WTC11 (cell line): ENCODE measurements around the gene RSPO4. TPM values are rescaled to one million over a fixed set of nuclear protein-coding genes. Genes with fewer than 3 reads are reported as not detected.

Source experiments
- ATAC-seq: fragments of 200-7000 bp; cut with Tn5 transposase; 2 replicates; pipeline ENCODE4 v1.10.0; 2021; ENCODE audit warnings: mild to moderate bottlenecking, moderate library complexity
- CTCF ChIA-PET: fragments of 300-600 bp; sonication (Branson Sonifier 250); formaldehyde crosslinking; loops from one replicate; lab custom pipeline; 2021; ENCODE audit warnings: antibody characterized with exemption; lab: Charles Lee
- POLR2A ChIA-PET: fragments of 350-600 bp; sonication (Branson Sonifier 250); formaldehyde crosslinking; loops from one replicate; lab custom pipeline; 2021; ENCODE audit warnings: antibody characterized with exemption; lab: Charles Lee
- DNase-seq: peaks from one replicate; pipeline ENCODE4 v3.0.0; 2021; ENCODE audit warnings: low spot score
- H3K27ac Mint-ChIP-seq: 2 replicates; pipeline ENCODE4 v1.8.0; 2021; ENCODE audit warnings: mixed read lengths
- H3K27me3 Mint-ChIP-seq: 2 replicates; pipeline ENCODE4 v1.8.0; 2021; ENCODE audit warnings: low read depth, mild to moderate bottlenecking, moderate library complexity, mixed read lengths
- H3K36me3 Mint-ChIP-seq: 2 replicates; pipeline ENCODE4 v1.8.0; 2021; ENCODE audit warnings: mixed read lengths
- H3K4me1 Mint-ChIP-seq: 2 replicates; pipeline ENCODE4 v1.8.0; 2022; ENCODE audit warnings: mixed read lengths
- H3K4me3 Mint-ChIP-seq: 2 replicates; pipeline ENCODE4 v1.8.0; 2021; ENCODE audit warnings: mild to moderate bottlenecking, moderate library complexity, mixed read lengths
- H3K9me3 Mint-ChIP-seq: 2 replicates; pipeline ENCODE4 v1.8.0; 2021; ENCODE audit warnings: mixed read lengths
- ELF4 ChIP-seq: sonication (generic); formaldehyde crosslinking; IDR thresholded peaks from 2 replicates; pipeline ENCODE4 v1.8.1; 2022; ENCODE audit warnings: low read depth, mild to moderate bottlenecking, moderate library complexity, missing genetic modification reagents
- ESRRA ChIP-seq: sonication (generic); formaldehyde crosslinking; IDR thresholded peaks from 2 replicates; pipeline ENCODE4 v1.8.1; 2022; ENCODE audit warnings: mild to moderate bottlenecking, missing genetic modification reagents, borderline replicate concordance
- GTF2I ChIP-seq: fragments of 250-450 bp; sonication (Bioruptor Pico); conservative IDR thresholded peaks from 2 replicates; pipeline ENCODE4 v1.4.0; 2021; ENCODE audit warnings: mild to moderate bottlenecking
- KAT7 ChIP-seq: sonication (generic); formaldehyde crosslinking; IDR thresholded peaks from 2 replicates; pipeline ENCODE4 v1.8.1; 2023; ENCODE audit warnings: missing genetic modification reagents, mild to moderate bottlenecking, borderline replicate concordance
- MYBL2 ChIP-seq: sonication (generic); formaldehyde crosslinking; IDR thresholded peaks from 2 replicates; pipeline ENCODE4 v1.8.1; 2023; ENCODE audit warnings: mild to moderate bottlenecking, moderate library complexity, missing genetic modification reagents
- NFATC4 ChIP-seq: fragments of 250-450 bp; sonication (Bioruptor Pico); IDR thresholded peaks from 2 replicates; pipeline ENCODE4 v1.9.0; 2021; ENCODE audit warnings: mild to moderate bottlenecking
- NFE2L1 ChIP-seq: sonication (generic); formaldehyde crosslinking; IDR thresholded peaks from 2 replicates; pipeline ENCODE4 v1.8.1; 2023; ENCODE audit warnings: missing genetic modification reagents
- NFYB ChIP-seq: sonication (generic); formaldehyde crosslinking; conservative IDR thresholded peaks from 2 replicates; pipeline ENCODE4 v1.8.0; 2022; ENCODE audit warnings: low read depth, missing genetic modification reagents
- PRRX2 ChIP-seq: fragments of 250-450 bp; sonication (Bioruptor Pico); IDR thresholded peaks from 2 replicates; pipeline ENCODE4 v1.8.0; 2021; ENCODE audit warnings: mild to moderate bottlenecking
- SMAD3 ChIP-seq: sonication (generic); formaldehyde crosslinking; IDR thresholded peaks from 2 replicates; pipeline ENCODE4 v1.8.0; 2022; ENCODE audit warnings: missing genetic modification reagents, mild to moderate bottlenecking, borderline replicate concordance
- TEAD4 ChIP-seq: sonication (generic); formaldehyde crosslinking; IDR thresholded peaks from 2 replicates; pipeline ENCODE4 v1.8.0; 2022; ENCODE audit warnings: mild to moderate bottlenecking, missing genetic modification reagents
- ZNF121 ChIP-seq: sonication (generic); formaldehyde crosslinking; IDR thresholded peaks from 2 replicates; pipeline ENCODE4 v1.8.0; 2023; ENCODE audit warnings: missing genetic modification reagents
- ZNF138 ChIP-seq: sonication (generic); formaldehyde crosslinking; conservative IDR thresholded peaks from 2 replicates; pipeline ENCODE4 v1.8.1; 2022; ENCODE audit warnings: mild to moderate bottlenecking, moderate library complexity, missing genetic modification reagents
- ZNF219 ChIP-seq: sonication (generic); formaldehyde crosslinking; IDR thresholded peaks from 2 replicates; pipeline ENCODE4 v1.8.0; 2023; ENCODE audit warnings: missing genetic modification reagents, mild to moderate bottlenecking, borderline replicate concordance
- ZNF423 ChIP-seq: fragments of 250-450 bp; sonication (Bioruptor Pico); IDR thresholded peaks from 2 replicates; pipeline ENCODE4 v2.1.2; 2022; ENCODE audit warnings: mild to moderate bottlenecking, moderate library complexity
- total RNA-seq: library from RNA; stranded (reverse); gene quantifications from 3 replicates; pipeline ENCODE4 v1.2.3, GENCODE V29; 2021
- TF ChIP-seq, protein P1 (sequence below): sonication (generic); formaldehyde crosslinking; IDR thresholded peaks from 2 replicates; pipeline ENCODE4 v1.8.1; 2023; ENCODE audit warnings: mild to moderate bottlenecking, missing genetic modification reagents, moderate library complexity
- TF ChIP-seq, protein P2 (sequence below): sonication (generic); formaldehyde crosslinking; IDR thresholded peaks from 2 replicates; pipeline ENCODE4 v1.8.0; 2023; ENCODE audit warnings: missing genetic modification reagents, mild to moderate bottlenecking, borderline replicate concordance
- TF ChIP-seq, protein P3 (sequence below): sonication (generic); formaldehyde crosslinking; IDR thresholded peaks from 2 replicates; pipeline ENCODE4 v1.8.0; 2023; ENCODE audit warnings: missing genetic modification reagents
- TF ChIP-seq, protein P4 (sequence below): sonication (generic); formaldehyde crosslinking; IDR thresholded peaks from 2 replicates; pipeline ENCODE4 v1.8.1; 2022; ENCODE audit warnings: mild to moderate bottlenecking, moderate library complexity, missing genetic modification reagents
- TF ChIP-seq, protein P5 (sequence below): sonication (generic); formaldehyde crosslinking; IDR thresholded peaks from 2 replicates; pipeline ENCODE4 v1.8.1; 2023; ENCODE audit warnings: mild to moderate bottlenecking, missing genetic modification reagents
- TF ChIP-seq, protein P6 (sequence below): sonication (generic); formaldehyde crosslinking; conservative IDR thresholded peaks from 2 replicates; pipeline ENCODE4 v1.8.1; 2022; ENCODE audit warnings: mild to moderate bottlenecking, missing genetic modification reagents
- TF ChIP-seq, protein P7 (sequence below): fragments of 250-450 bp; sonication (Bioruptor Pico); IDR thresholded peaks from 2 replicates; pipeline ENCODE4 v1.9.0; 2021; ENCODE audit warnings: mild to moderate bottlenecking, borderline replicate concordance

RSPO4 gene
- total RNA-seq, 1 experiment from 2014 or later, result 4.5 TPM

DNA sequence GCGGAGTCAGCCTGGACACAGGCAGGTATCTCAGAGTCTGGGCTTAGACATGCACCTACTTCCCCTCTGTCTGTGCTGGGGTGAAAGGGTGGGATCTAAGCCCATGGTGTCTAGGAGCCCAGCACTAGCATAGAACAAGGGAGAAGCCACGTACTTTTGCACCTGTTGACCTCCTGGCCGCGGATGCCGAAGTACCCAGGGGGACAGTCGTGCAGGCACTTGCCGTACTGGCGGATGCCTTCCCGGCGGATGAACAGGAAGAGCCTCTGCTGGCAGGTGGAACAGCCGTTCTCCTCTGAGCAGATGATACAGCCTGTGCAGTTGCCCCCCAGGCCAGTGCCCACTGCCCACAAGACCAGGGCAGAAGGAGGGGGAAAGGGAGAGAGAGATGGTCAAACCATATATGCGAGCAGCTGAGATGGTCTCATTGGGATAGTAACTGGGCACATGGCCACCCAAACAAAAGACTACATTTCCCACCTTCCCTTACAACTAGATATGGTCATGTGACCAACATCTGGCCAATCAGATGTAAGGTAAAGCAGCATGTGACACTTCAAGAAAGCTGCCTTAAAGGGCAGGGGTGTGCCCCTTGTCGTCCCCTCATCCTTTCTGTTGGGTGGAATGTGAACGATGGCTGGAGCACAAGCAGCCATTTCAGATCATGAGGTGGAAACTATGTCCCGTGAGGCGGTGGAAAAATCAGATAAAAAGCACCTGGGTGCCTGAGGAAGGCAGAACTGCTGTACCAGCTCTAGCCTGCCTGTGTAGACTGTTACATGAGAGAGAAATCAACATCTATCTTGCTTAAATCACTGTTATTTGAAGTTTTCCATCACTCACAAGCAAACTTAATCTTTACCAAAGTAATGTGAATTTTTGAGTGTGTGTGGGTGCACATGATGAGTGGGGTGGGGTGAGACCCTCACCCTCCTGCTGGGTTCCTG lies 34.0 kb downstream of the RSPO4 start (continued):
- TF ChIP-seq, protein P1, sequence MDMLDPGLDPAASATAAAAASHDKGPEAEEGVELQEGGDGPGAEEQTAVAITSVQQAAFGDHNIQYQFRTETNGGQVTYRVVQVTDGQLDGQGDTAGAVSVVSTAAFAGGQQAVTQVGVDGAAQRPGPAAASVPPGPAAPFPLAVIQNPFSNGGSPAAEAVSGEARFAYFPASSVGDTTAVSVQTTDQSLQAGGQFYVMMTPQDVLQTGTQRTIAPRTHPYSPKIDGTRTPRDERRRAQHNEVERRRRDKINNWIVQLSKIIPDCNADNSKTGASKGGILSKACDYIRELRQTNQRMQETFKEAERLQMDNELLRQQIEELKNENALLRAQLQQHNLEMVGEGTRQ (CRISPR knock-in tag), result peak; percentile 96
- TF ChIP-seq, protein P2, sequence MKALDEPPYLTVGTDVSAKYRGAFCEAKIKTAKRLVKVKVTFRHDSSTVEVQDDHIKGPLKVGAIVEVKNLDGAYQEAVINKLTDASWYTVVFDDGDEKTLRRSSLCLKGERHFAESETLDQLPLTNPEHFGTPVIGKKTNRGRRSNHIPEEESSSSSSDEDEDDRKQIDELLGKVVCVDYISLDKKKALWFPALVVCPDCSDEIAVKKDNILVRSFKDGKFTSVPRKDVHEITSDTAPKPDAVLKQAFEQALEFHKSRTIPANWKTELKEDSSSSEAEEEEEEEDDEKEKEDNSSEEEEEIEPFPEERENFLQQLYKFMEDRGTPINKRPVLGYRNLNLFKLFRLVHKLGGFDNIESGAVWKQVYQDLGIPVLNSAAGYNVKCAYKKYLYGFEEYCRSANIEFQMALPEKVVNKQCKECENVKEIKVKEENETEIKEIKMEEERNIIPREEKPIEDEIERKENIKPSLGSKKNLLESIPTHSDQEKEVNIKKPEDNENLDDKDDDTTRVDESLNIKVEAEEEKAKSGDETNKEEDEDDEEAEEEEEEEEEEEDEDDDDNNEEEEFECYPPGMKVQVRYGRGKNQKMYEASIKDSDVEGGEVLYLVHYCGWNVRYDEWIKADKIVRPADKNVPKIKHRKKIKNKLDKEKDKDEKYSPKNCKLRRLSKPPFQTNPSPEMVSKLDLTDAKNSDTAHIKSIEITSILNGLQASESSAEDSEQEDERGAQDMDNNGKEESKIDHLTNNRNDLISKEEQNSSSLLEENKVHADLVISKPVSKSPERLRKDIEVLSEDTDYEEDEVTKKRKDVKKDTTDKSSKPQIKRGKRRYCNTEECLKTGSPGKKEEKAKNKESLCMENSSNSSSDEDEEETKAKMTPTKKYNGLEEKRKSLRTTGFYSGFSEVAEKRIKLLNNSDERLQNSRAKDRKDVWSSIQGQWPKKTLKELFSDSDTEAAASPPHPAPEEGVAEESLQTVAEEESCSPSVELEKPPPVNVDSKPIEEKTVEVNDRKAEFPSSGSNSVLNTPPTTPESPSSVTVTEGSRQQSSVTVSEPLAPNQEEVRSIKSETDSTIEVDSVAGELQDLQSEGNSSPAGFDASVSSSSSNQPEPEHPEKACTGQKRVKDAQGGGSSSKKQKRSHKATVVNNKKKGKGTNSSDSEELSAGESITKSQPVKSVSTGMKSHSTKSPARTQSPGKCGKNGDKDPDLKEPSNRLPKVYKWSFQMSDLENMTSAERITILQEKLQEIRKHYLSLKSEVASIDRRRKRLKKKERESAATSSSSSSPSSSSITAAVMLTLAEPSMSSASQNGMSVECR (CRISPR knock-in tag), result no peak
- TF ChIP-seq NFYB (peak; percentile 60), GTF2I (peak; percentile 74), ZNF138 (CRISPR knock-in tag) (no peak), ESRRA (no peak), ZNF219 (CRISPR knock-in tag) (no peak), MYBL2 (CRISPR knock-in tag) (no peak), ZNF423 (no peak), NFE2L1 (CRISPR knock-in tag) (no peak)
- TF ChIP-seq, protein P3, sequence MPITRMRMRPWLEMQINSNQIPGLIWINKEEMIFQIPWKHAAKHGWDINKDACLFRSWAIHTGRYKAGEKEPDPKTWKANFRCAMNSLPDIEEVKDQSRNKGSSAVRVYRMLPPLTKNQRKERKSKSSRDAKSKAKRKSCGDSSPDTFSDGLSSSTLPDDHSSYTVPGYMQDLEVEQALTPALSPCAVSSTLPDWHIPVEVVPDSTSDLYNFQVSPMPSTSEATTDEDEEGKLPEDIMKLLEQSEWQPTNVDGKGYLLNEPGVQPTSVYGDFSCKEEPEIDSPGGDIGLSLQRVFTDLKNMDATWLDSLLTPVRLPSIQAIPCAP (CRISPR knock-in tag), result no peak
- TF ChIP-seq, protein P4, sequence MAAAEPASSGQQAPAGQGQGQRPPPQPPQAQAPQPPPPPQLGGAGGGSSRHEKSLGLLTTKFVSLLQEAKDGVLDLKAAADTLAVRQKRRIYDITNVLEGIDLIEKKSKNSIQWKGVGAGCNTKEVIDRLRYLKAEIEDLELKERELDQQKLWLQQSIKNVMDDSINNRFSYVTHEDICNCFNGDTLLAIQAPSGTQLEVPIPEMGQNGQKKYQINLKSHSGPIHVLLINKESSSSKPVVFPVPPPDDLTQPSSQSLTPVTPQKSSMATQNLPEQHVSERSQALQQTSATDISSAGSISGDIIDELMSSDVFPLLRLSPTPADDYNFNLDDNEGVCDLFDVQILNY, result no peak
- TF ChIP-seq, all 79 proteins: peak for 4

DNA sequence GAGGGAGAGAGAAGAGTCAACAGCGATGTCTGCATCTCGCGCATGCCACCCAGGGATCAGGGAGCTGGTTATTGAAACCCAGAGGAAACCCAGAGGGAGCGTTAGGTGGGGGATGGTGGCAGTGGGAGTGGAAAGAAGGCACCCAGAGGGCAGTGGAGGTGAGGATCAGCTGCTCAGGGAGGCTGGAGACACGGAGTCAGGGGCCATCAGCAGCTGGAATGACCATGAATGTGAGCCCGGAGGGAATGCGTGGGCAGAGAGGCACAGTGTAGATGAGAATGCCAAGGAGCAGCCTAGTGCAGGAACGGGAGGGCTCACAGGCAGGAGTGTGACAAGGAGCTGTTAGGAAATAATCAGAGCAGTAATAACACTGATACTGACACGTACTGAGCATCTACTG lies 36.2 kb downstream of the RSPO4 start:
- Mint-ChIP-seq H3K4me3 (no peak overlapping the region), H3K36me3 (peaks cover 5% of the 10 kb centered on the region; the same call in 1 of the 2 replicates), H3K9me3 (peaks cover 11% of the 10 kb centered on the region), H3K4me1 (no peaks in the 10 kb centered on the region), H3K27me3 (peaks cover 3% of the 10 kb centered on the region), H3K27ac (no peak overlapping the region)
- CTCF ChIA-PET, result interaction anchor here (0.9 to 1.9 kb wide), 6 partner anchors 8 to 142 kb away, joined by 3 to 6 read pairs (median 4); partner anchors contain the start of gene ANGPT4
- POLR2A ChIA-PET, result interaction anchor here (0.6 kb wide), 1 partner anchor 122 kb away, joined by 3 read pairs; no protein-coding TSS in a partner anchor
- ATAC-seq, result no peak
- DNase-seq, result no peak
- TF ChIP-seq KAT7 (CRISPR knock-in tag) (no peak), TEAD4 (CRISPR knock-in tag) (no peak), ZNF121 (CRISPR knock-in tag) (no peak), NFATC4 (CRISPR knock-in tag) (no peak), ESRRA (no peak), PRRX2 (CRISPR knock-in tag) (no peak), SMAD3 (CRISPR knock-in tag) (no peak), ELF4 (CRISPR knock-in tag) (no peak)
- TF ChIP-seq, protein P5, sequence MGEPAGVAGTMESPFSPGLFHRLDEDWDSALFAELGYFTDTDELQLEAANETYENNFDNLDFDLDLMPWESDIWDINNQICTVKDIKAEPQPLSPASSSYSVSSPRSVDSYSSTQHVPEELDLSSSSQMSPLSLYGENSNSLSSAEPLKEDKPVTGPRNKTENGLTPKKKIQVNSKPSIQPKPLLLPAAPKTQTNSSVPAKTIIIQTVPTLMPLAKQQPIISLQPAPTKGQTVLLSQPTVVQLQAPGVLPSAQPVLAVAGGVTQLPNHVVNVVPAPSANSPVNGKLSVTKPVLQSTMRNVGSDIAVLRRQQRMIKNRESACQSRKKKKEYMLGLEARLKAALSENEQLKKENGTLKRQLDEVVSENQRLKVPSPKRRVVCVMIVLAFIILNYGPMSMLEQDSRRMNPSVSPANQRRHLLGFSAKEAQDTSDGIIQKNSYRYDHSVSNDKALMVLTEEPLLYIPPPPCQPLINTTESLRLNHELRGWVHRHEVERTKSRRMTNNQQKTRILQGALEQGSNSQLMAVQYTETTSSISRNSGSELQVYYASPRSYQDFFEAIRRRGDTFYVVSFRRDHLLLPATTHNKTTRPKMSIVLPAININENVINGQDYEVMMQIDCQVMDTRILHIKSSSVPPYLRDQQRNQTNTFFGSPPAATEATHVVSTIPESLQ (CRISPR knock-in tag), result no peak
- TF ChIP-seq, protein P6, sequence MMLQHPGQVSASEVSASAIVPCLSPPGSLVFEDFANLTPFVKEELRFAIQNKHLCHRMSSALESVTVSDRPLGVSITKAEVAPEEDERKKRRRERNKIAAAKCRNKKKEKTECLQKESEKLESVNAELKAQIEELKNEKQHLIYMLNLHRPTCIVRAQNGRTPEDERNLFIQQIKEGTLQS (CRISPR knock-in tag), result no peak
- TF ChIP-seq, protein P7, sequence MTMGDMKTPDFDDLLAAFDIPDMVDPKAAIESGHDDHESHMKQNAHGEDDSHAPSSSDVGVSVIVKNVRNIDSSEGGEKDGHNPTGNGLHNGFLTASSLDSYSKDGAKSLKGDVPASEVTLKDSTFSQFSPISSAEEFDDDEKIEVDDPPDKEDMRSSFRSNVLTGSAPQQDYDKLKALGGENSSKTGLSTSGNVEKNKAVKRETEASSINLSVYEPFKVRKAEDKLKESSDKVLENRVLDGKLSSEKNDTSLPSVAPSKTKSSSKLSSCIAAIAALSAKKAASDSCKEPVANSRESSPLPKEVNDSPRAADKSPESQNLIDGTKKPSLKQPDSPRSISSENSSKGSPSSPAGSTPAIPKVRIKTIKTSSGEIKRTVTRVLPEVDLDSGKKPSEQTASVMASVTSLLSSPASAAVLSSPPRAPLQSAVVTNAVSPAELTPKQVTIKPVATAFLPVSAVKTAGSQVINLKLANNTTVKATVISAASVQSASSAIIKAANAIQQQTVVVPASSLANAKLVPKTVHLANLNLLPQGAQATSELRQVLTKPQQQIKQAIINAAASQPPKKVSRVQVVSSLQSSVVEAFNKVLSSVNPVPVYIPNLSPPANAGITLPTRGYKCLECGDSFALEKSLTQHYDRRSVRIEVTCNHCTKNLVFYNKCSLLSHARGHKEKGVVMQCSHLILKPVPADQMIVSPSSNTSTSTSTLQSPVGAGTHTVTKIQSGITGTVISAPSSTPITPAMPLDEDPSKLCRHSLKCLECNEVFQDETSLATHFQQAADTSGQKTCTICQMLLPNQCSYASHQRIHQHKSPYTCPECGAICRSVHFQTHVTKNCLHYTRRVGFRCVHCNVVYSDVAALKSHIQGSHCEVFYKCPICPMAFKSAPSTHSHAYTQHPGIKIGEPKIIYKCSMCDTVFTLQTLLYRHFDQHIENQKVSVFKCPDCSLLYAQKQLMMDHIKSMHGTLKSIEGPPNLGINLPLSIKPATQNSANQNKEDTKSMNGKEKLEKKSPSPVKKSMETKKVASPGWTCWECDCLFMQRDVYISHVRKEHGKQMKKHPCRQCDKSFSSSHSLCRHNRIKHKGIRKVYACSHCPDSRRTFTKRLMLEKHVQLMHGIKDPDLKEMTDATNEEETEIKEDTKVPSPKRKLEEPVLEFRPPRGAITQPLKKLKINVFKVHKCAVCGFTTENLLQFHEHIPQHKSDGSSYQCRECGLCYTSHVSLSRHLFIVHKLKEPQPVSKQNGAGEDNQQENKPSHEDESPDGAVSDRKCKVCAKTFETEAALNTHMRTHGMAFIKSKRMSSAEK (CRISPR knock-in tag), result no peak
